NB4 (cell line): Measurements from ENCODE around the gene KDM4C.
A peak's percentile ranks its signal among the peaks of the same experiment; 100 is the strongest.

Source experiments
- DNase-seq: peaks from one replicate; pipeline ENCODE4 v3.0.0; 2010; ENCODE audit warnings: low read depth
- H3K4me3 ChIP-seq: one replicate; pipeline ENCODE4 v1.5.1; 2011; ENCODE audit warnings: mild to moderate bottlenecking, low read depth, low read length, moderate library complexity
- MYC ChIP-seq: IDR thresholded peaks from 2 replicates; pipeline ENCODE4 v1.6.1; 2011; ENCODE audit warnings: low read depth, low read length
- POLR2A ChIP-seq: IDR thresholded peaks from 2 replicates; pipeline ENCODE4 v1.6.1; 2011; ENCODE audit warnings: mild to moderate bottlenecking; ENCODE audit not compliant: insufficient read length; ENCODE audit errors: extremely low read depth
- TF ChIP-seq, protein P1 (sequence below): IDR thresholded peaks from 2 replicates; pipeline ENCODE4 v1.6.1; 2011; ENCODE audit warnings: low read depth, low read length
- TF ChIP-seq, protein P2 (sequence below): IDR thresholded peaks from one replicate; pipeline ENCODE4 v1.5.1; 2012; ENCODE audit warnings: low read depth, low read length

KDM4C gene

DNA sequence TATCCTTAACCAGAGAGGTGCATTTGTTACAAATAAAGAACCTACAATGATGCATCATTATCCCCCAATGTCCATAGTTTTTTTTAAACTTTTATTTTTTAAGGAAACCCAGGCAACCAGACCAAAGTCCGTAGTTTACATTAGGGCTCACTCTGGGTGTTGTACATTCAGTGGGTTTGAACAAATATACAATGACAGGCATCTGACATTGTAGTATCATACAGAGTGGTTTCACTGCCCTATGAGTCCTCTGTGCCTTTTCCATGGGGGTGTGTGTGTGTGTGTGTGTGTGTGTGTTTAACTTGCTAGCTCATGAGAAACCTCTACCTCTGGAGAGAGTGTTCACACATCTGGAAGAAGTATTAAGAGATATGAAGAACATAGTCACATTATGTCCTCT lies 141.5 kb downstream of the KDM4C start:
- TF ChIP-seq, protein P1, sequence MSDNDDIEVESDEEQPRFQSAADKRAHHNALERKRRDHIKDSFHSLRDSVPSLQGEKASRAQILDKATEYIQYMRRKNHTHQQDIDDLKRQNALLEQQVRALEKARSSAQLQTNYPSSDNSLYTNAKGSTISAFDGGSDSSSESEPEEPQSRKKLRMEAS = no peak
- no peak for TF ChIP-seq POLR2A
- TF ChIP-seq, protein P2, sequence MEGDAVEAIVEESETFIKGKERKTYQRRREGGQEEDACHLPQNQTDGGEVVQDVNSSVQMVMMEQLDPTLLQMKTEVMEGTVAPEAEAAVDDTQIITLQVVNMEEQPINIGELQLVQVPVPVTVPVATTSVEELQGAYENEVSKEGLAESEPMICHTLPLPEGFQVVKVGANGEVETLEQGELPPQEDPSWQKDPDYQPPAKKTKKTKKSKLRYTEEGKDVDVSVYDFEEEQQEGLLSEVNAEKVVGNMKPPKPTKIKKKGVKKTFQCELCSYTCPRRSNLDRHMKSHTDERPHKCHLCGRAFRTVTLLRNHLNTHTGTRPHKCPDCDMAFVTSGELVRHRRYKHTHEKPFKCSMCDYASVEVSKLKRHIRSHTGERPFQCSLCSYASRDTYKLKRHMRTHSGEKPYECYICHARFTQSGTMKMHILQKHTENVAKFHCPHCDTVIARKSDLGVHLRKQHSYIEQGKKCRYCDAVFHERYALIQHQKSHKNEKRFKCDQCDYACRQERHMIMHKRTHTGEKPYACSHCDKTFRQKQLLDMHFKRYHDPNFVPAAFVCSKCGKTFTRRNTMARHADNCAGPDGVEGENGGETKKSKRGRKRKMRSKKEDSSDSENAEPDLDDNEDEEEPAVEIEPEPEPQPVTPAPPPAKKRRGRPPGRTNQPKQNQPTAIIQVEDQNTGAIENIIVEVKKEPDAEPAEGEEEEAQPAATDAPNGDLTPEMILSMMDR = no peak
- no peak for DNase-seq
- H3K4me3 ChIP-seq = no peak overlapping the region

DNA sequence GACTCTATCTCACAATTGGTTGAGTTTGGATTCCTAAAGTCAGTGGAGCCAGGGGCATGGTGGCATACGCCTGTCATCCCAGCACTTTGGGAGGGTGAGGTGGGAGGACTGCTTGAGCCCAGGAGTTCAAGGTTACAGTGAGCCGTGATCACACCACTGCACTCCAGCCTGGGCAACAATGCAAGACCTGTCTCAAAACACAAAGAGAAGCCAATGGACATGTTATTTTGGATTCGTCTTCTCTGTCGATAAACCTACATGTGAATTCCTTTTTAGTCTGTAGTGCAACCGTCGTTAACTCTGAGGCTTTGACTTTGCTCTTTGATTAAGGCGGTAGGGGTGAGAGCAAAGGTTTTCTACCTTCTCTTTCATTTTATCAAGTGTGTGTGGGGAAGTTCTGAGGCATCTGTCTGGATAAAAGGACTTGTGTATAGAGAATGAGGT lies 142.7 kb downstream of the KDM4C start:
- H3K4me3 ChIP-seq = no peak overlapping the region
- TF ChIP-seq, protein P2 = no peak
- TF ChIP-seq, protein P1 = no peak
- no peak for TF ChIP-seq MYC
- no peak for TF ChIP-seq POLR2A
- no peak for DNase-seq

DNA sequence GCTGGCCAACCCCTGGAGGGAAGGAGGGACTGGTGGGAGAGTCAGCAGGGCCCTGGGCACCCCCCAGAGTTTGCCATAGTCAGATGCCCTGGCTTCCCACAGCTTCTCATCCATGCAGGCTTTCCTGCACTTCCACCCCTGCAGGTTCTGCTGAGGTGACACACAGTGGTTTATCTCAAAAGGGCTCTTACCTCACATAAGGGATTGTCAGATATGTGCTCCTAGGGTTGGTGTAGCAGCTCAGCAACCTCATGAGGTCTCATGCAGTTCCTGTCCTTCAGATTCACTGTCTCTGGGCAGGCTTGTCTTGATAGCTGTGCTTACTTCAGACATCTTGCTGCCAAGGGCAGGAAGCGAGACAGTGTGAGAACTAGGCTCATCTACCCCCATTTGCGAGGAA lies 143.4 kb downstream of the KDM4C start:
- TF ChIP-seq, protein P1 = no peak
- TF ChIP-seq MYC = no peak
- TF ChIP-seq, protein P2 = no peak
- no peak for TF ChIP-seq POLR2A
- no peak overlapping the region for H3K4me3 ChIP-seq
- DNase-seq = no peak

DNA sequence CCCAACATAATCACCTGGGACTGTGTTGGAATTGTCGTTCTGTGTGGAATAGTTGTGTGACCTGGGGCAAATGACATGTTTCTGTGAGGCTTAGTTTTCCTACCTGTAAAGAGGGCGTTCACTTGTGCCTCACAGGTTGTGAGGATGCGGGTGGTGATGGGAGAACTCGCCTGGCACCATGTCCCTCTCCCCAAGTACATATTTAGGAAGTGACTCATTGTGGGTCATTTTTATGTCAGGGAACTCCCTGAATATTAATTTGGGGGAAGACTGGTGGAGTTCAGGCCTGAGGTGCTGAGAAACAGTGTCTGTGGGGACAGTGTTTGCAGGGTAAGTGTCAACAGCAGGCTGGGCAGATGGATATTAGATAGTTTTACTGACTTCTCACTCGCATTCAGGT lies 144.7 kb downstream of the KDM4C start:
- DNase-seq = peak; percentile 56
- H3K4me3 ChIP-seq = no peak overlapping the region
- TF ChIP-seq, protein P2 = no peak
- no peak for TF ChIP-seq POLR2A
- no peak for TF ChIP-seq MYC
- TF ChIP-seq, protein P1 = no peak

DNA sequence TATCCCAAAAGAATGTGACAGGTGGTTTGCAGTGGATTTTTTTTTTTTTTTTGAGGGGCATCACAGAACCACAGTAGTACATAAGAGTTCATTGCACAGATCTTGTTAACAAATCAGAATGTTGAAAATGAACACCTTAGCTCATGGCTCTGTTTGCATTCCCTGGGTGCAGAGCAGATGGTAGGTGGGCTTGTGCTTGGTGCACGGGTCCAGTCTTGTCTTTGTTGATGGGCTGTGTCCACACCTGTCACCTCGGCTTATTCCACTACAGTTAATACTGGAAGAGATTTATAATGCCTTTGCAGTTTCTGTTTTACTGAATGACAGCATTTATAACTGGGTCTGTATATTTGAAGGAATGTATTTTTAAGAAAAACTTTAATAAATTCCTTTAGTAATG lies 146.6 kb downstream of the KDM4C start:
- TF ChIP-seq, protein P2 = no peak
- no peak for DNase-seq
- H3K4me3 ChIP-seq = no peak overlapping the region

DNA sequence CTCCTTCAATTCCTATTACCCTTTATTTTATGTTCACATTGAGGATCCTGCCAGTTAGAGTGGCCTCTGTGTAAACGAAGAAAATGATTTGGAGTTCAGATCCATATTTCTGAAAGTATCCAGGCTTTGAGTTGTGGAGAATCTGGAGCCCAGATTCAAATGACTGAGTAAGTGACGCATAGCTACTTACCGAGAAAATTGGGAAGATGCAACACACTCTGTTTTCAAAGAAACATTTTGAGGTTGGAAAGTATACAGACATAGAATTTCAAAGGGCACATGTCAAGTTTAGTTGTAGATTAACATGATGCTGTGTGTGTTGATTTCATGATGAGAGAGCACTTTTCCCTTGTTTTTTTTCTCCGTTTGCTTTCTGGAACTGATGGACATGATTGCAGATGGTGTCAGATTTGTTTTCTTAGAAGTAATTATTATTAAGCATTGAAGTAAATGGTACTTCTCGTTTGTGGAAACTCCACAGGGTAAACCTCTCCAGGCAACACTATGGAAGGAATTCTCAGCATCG lies 148.1 kb downstream of the KDM4C start:
- TF ChIP-seq, protein P2 = no peak
- TF ChIP-seq, protein P1 = no peak
- TF ChIP-seq MYC = no peak
- TF ChIP-seq POLR2A = no peak
- no peak for DNase-seq
- H3K4me3 ChIP-seq = no peak overlapping the region
